NCI-H128 (cell line): ENCODE results near the gene MCC.

ENCODE experiments used
- DNase-seq: peaks from one replicate; lab custom pipeline; 2025; ENCODE audit not compliant: unreplicated experiment; lab: John Stamatoyannopoulos, UW

The MCC gene

DNA sequence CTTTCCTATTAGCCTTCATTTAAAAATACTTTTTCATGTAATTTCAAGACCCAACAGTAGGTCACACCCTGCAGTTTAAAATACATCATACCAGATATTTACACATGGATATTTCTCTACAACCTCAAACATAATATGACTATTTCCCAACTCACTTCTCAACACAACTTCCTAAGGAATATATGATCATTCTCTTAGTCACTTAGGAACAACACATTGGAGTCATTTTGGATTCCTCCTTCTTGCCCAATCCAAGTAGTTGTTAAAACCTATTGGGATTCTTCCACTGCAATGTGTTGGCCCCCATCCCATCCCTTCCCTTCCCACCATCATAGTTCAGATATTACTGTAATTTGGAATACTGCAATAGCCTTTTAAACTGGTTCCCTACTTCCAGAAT, 366.2 kb downstream of the MCC start:
- no peak for DNase-seq

DNA sequence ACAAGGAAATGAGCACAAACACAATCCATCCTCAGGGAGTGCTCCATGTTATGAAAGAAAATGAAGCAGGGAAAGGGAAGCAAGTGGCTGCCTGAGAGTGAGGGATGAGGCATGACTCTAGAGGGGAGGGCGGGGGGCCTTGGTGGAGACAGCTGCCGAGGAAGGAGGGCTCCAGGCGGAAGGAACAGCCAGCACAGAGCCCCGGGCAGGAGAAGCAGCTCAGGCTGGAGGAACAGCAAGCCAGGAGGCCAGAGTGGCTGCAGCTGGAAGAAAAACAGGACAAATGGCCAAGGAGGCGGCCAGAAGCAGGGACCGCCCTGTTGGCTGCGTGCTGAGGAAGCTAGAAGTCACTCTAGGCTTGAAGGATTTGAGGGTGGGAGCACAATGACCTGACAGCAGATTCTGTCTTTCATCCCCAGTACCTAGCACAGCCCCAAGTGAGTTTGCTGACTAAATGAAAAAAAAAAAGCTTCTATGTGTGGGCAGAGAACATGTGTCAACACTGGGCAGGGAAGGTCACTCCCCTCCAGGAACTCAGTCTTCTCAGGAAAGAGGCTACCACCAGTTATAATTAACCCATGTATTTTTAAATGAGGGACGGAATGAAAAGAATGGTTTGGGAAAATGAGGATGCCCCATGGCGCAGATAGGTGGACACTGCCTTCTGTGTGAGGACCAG, 368.9 kb downstream of the MCC start:
- DNase-seq: no peak

DNA sequence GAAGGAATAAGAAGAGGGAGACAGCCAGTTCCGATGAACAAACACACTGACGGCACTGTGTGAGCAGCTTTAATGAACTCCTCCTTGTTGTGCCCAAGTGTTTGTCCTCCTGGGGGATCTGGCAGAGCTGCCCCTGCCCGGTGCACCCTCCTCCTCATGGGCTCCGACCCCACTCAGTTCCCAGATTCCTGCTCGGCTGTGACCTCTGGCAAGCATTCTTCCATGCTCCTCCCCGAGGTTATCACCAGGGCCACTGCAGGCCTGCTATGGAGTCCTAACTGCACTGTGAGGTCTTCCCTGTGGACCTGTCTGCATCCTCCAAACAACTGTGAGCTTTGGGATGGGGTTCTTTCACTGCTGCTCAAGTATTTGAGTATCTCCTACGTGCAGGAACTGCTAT, 369.5 kb downstream of the MCC start:
- no peak for DNase-seq

DNA sequence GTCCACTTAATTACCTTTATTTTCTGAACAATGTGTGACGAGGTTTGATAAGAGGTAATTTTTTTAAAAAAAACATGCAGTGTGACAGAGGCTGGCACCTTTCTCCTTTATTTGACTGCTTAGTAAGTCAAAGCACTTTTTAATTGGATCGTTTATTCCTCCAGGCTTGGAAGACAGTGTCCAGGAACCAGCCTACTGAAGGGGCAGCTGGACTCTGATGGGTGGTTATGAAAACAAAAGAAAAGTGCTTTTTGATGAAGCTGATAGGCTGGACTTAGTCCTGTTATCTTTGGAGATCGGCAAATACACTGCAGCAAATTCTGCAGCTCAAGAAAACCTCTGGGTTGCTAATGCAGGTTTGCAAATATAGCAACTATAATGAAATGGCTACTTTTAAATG, 370.0 kb downstream of the MCC start:
- no peak for DNase-seq

DNA sequence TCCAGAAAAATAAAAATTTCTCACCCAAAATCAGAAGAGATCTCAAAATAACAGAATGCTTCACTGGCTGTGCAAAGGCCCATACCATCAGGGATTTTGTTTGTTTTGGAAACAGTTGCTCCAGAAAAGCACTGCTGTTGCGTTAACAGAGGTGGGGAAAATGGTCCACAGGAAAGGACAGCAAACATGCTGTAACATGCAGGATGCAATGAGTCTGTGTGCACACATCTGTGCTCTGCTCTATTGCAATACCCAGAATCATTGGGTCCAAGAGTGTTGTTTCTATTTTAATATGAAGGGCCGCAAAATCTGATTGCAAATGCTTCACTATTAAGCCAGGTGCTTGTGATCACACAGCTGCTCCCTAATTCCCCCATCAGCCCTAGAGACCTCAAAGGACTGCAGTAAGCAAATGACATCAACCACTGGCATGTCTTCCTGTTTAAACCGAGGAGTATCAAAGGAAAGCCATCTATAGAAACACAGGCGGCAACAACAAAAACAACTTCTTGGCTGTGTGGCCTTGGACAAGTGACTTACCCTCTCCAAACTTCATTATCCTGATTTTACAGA, 370.6 kb downstream of the MCC start:
- DNase-seq: no peak

DNA sequence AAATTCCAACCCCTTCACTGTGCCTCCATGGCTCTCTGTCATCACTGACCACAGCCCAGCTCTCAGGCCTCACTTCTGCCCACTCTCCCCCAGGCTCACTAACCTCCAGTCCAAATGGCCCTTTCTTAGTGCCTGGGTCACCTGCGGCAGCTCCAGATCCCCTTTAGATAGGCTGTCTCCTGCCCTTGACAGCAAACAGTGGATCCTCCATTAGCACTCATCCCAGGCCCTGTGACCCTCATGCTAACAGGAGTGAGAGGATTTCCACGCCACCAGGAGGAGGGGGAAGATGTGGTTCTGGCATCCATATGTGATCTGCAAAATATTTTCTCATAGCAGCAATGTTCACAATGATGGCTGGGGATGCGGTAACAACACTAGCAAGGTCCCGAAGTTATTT, 372.3 kb downstream of the MCC start:
- no peak for DNase-seq

DNA sequence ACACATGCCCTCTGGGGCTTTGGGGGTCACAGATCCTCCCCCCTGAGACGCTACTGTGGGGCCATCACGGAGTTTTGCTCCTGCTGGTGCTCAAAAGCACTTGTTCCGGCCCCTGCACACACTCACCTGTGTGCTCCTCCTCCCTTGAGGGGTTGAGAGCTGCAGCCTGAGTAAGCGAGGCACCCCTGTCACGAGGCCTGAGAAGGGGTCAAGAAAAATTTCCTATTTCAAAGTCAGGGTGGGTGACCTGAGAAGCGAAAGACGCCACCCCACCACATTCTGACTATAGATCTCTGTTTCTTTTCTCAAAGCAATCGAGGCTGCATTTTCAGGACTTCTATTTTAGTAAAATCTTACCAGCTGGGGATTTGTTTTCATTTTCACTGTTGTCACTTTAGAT, 373.2 kb downstream of the MCC start:
- DNase-seq: no peak

DNA sequence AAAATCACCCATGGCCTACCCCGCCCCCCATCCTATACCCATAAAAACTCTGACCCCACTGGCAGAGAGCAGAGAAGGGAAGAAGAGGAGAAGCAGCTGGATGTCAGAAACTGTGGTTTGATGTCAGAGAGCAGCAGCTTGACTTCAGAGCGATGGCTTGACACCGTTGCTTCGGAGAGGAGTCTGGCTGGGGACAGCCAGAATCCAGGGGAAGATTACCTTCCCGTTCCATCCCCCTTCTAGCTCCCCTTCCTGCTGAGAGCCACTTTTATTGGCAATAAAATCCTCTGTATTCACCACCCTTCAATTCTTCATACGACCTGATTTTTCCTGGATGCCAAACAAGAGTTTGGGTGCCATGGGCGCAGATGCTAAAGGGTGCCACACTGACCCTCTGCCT, 373.7 kb downstream of the MCC start:
- no peak for DNase-seq

DNA sequence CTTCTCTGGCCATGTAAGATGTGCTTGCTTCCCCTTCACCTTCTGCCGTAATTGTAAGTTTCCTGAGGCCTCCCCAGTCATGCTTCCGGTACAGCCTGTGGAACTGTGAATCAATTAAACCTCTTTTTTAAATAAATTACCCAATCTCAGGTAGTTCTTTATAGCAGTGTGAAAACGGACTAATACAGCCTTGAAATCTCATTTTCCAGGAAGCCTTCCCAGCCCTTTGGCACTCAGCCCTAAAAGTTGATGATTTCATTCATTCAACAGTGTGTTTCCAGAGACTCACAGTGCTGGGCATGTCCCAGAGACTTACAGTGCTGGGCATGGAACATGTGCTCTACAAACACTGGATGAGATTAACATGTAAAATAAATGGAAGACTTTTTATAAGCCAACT, 375.8 kb downstream of the MCC start:
- DNase-seq: no peak

DNA sequence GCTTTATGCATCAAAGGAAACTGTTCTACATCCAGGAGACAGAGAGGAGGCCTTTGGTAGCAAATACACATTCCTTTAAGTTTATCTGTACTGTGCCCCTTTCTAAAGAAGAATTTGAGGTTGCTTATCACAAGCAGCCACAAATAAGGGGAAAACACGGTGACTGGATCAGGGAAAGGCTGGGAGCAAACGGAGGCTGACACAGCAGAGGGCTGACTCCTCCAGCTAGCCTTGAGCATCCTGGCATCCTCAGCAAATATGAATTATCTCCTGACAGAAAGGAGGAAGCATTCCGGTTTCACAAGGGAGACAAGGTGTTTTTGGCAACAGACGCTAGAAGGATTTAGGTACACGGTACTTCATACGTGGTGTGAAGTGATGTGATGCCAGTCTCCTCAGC, 378.1 kb downstream of the MCC start:
- DNase-seq: no peak

DNA sequence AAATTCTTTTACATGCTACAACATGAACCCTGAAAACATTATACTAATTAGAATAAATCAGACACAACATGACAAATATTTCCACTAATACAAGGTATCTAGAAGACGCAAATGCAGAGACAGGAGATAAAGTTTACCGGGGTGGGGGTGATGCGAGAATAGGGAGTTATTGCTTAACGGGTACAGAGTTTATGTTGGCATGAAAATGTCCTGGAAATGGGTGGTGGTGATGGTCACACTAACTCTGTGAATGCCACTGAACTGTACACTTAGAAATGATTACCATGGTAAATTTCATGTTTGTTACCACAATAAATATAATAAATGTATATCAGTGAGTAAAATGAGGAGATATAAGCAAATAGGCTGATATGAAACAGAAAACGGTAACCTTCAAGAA, 378.9 kb downstream of the MCC start:
- DNase-seq: no peak

DNA sequence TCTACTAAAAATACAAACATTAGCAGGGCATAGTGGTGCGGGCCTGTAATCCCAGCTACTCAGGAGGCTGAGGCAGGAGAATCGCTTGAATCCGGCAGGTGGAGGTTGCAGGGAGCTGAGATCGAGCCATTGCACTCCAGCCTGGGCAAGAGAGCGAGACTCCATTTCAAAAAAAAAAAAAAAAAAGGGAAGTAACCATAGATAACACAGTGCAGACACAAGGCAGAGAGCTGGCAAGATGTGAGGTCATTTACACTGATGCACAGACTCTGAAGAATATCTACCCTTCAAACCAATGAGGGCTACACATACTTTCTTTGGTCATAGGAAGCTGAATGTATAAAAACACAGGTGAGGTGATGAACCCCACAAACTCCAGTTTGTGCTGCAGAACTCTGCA, 379.8 kb downstream of the MCC start:
- no peak for DNase-seq

DNA sequence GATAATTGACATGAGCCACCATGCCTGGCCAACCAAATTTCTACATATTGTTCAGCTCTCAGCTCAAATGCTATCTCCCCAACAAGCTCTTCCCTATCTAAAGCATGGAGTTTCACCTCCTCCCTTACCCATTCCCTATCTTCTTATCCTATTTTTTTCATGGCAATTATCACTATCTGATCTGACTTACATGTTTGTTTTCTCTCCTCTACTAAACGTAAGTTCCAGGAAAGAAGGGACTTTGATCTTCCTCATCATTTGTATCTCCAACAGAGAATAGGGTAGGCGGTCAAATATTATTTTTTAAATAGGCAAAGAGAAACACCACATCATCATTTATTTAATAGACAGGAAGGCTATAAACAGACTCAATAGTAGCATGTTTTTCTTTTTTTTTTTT, 381.4 kb downstream of the MCC start:
- DNase-seq: no peak

DNA sequence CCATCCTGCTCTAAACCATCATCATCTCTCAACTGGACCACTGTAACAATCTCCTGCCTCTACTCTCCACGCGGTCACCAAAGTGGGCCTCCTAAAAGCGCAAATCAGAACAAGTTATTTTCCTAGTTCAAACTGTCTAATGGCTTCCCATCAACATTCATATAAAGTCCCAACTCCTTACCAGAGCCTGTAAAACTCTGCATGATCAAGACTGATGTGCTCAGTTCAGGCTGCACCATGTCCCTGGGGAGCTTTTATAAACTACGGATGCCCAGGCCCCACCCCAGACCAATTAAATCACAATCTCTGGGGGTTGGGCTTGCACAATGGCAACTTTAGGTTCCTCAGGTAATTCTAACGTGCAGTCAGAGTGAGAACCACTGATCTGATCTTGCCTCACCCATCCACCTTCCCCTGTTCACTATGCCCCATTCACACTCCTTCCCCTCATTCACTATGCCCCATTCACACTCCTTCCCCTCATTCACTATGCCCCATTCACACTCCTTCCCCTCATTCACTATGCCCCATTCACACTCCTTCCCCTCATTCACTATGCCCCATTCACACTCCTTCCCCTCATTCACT, 382.5 kb downstream of the MCC start:
- DNase-seq: no peak

DNA sequence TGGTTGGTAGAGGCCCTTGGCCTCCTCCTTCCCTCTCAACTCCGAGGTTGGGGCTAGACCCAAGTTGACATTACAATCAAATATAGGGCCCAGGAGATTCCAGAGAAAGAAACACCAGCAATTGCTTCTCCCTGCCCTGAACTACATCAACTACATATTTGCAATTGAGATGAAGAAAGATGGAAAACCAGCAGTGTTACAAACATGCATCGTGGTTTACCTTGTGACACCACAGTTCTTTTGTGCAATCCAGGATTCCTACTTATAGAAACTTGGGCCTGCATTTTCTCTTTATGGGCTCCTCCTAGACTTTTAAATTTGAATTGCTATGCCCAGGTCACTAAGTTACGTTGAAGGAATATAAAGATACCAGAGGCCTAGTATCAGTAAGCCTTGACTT, 384.9 kb downstream of the MCC start:
- no peak for DNase-seq

DNA sequence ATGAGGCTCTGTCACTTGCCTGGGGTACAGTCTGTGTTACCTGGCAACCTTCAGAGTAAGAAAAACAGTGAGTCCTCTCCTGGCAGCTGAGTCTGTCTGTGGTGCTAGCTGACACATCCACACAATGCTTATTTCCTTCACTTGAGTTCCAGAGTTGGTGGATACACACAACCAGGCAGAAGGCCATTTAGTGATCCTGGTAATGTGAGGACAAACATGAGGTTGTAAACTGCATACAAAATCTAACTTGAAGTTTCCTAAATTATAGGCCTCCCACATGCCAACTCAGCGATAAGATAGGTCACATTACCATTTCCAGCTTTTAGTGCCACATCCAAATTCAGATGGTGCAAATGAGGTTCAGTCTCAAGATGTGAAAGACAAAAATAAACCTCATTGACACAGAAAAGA, 386.1 kb downstream of the MCC start:
- DNase-seq: no peak

DNA sequence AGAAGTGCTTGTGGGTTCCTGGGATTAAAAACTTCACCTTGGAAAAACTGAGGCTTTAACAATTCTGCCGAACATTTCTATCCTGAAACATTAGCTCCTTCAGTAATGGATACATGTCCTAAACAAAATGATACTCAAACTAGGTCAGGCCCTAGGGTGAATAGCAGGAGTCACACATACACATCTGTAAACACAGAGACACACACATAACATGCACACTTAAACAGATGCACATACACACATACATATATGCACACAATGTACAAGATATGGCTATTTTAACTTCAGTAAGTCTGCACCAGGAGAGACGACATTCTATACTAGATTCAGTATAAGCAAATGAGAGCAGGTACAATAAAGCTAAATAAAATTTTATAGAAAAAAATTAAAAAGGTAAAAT, 387.3 kb downstream of the MCC start:
- DNase-seq: no peak

DNA sequence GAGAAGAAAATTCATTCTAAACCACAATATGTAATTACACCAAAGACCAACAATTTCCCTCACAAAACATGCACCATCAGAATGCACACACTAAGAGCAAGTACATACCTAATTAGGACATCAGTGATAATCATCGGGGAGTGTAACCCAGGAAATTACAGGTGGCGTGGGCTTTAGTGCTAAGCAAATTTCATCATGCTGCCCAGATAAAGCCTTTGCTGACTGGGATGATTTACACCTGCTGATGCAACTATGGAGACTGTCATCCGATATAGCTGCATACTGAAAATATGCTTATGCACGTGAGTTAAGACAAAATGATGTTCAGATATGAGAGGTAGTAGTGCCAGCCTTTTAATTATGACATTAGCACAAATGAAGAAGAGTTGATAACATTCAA, 388.4 kb downstream of the MCC start:
- no peak for DNase-seq

DNA sequence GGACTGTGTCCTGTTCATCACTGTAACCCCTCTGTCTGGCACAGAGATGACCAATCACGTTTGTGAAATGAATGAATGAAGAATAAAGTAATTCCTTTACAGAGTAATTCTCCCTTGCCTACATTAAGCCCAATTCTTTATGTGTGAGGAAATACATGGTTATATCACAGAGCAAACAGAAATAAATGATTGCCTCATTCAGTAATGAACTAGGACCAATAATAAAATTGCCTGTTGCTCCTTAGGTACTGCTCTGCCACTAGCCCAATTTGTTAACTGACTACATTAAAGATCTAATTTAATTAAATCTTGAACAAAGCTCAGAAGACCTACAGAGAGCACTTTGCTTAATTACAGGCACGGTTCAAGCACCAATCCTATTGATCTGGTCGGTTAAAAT, 389.9 kb downstream of the MCC start:
- DNase-seq: no peak

DNA sequence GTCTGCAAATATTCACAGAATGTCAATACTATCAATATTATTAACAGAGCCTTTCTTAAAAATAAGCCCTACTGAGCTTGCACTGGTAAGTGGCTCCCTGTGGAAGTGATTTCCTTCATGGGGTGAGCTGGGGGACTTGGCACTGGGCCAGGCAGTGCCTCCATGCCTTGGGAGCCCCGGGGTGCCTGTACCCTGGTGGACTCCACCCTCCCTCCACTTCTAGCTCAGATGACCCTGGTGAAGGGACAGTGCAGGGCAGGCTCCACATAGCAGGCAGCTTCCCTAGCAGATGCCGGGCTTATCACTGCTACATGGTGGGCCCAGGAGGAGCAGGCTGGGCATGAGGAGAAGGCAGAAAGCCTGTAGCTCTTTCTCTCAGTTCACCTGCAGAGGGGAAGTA, 392.4 kb downstream of the MCC start:
- DNase-seq: no peak

DNA sequence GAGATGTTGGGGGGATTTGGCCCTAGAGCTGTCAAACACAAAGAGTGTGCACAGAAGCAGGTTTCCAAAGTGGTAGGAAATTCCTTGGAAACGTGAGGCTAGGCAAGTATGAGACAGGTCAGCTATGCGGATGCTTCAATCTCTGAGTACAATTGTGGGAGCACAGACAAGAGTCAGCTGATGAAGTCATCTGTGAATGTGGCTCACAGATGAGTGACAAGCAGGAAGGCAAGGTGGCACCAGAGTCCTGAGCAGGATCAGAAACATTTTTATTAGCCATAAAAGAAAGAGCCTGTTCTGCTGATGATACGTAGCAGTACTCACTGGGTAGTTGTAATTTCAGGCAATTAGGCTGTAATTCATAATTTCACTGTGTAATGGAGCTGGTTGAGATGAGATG, 394.7 kb downstream of the MCC start:
- DNase-seq: no peak

DNA sequence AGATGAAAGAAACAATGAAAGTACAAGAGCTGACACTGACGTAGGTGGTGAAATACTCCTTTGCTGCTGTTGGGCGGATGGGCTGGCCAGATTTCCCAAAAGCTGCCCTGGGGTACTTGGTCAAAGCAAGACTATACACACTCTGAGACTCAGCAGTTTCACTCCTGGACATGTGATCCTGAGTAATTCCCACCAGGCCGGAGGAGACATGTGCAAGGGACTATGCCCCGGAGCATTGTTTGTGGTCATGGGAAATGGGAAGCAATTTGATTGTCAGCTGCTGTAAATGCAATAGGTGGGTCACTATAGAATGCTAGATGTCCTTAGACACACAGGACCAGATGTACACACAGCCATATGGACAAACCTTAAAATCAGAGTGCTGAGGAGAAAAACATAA, 395.6 kb downstream of the MCC start:
- DNase-seq: no peak

DNA sequence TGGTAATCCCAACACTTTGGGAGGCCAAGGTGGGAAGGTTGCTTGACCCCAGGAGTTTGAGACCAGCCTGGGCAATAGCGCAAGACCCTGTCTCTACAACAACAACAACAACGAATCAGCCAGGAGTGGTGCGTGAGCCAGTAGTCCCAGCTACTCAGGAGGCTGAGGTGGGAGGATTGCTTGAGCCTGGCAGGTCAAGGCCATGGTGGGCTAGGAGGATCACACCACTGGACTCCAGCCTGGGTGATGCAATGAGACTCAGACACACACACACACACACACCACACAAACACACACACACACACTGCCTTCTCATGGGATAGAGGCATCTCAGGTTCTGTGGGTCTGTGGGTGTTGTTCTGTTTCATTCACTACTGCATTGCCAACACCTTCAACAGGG, 396.6 kb downstream of the MCC start:
- no peak for DNase-seq
